GM04503 (cell line): ENCODE results near the gene CAPN15.

Experiments used
- DNase-seq: peaks from one replicate; pipeline ENCODE4 v3.0.0-alpha.2; 2012; ENCODE audit warnings: low read depth

CAPN15 gene

GRCh38 chr16:546909-547770 lies 19.6 kb downstream of the CAPN15 start:
- DNase-seq, result no peak

GRCh38 chr16:548586-548985 lies 21.1 kb downstream of the CAPN15 start:
- no peak for DNase-seq

GRCh38 chr16:549544-550263 lies 22.2 kb downstream of the CAPN15 start:
- DNase-seq, result no peak

GRCh38 chr16:551210-551609 lies 23.7 kb downstream of the CAPN15 start:
- DNase-seq, result no peak

- DNase-seq, result no peak
Measured at GRCh38 chr16:552171-552570, 24.7 kb downstream of the CAPN15 start.

GRCh38 chr16:553601-554296 lies 26.2 kb downstream of the CAPN15 start:
- no peak for DNase-seq

- DNase-seq, result no peak
Measured at GRCh38 chr16:554297-554621, 26.7 kb downstream of the CAPN15 start.

GRCh38 chr16:554640-555365 lies 27.3 kb downstream of the CAPN15 start:
- no peak for DNase-seq

GRCh38 chr16:555528-556473 lies 28.3 kb downstream of the CAPN15 start:
- DNase-seq, result no peak

GRCh38 chr16:556474-557173 lies 29.1 kb downstream of the CAPN15 start:
- DNase-seq, result no peak

GRCh38 chr16:557463-558297 lies 30.2 kb downstream of the CAPN15 start:
- no peak for DNase-seq

- no peak for DNase-seq
Measured at GRCh38 chr16:558298-559020, 30.9 kb downstream of the CAPN15 start.

- no peak for DNase-seq
Measured at GRCh38 chr16:559021-559380, 31.5 kb downstream of the CAPN15 start.

GRCh38 chr16:559411-560203 lies 32.1 kb downstream of the CAPN15 start:
- no peak for DNase-seq

GRCh38 chr16:560204-560700 lies 32.7 kb downstream of the CAPN15 start, which contains the start of gene PRR35:
TSS of gene PRR35 (plus strand) at chr16:560394. CDS start at chr16:563295, 2,901 bp downstream.
- DNase-seq, result no peak

- no peak for DNase-seq
Measured at GRCh38 chr16:560701-561412, 33.3 kb downstream of the CAPN15 start.

- no peak for DNase-seq
Measured at GRCh38 chr16:561413-561794, 33.9 kb downstream of the CAPN15 start.
